ENCODE measurements around the gene GPR35.
"Not testable (repeated sequence)": the region's sequence is repeated elsewhere in the genome, so short reads cannot be mapped to it uniquely, and the experiment has no call there.

Gene GPR35

DNA sequence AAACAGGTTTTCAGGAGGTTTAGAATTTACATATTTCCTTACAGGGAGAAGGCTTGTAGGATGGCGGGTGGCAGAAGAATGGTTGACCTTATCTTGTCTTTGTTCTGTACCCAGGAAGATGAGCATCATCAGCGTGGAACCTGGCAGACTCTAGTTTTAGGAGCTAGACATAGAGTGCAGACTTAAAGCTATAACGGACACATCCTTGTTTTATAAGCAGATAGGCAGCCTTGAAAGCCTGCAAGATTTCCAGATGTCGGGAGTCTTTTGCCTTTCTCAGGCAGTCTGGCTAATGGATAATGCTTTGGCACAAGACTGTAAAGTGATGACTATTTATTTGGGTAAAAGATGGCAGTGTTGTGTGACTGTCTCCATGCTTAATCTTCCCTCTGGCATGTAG, 45.7 kb downstream of the GPR35 start:
- no peak for DNase-seq

DNA sequence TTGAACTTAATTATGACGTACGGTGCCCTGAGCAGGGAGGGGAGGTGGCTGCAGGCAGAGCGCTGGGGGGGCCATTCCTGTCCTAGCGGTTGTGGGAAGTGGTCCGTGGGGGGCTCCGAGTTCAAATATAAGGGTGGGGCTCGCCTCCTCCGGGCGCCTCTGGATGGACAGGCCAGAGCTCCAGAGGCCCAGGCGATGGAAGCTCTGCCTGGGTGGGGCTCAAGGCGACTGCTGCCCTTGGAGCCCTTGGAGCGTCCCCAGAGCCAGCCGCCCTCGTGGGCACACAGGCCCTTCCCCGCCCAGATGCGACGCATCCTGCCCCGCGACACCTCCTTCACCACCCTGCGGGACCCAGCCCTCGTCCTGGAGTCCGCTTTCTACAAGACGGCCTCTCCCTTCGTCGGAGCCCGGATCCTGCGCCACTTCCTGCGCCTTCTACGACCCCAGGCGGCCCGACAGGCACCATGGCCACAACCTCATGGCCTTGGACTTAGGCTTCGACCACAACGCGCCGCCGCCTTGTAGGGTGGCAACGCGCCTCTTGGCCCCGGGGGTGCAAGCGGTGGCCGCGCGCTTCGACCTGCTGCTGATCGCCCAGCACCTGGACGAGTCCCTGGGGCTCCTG, 46.9 kb downstream of the GPR35 start:
- no peak for DNase-seq

DNA sequence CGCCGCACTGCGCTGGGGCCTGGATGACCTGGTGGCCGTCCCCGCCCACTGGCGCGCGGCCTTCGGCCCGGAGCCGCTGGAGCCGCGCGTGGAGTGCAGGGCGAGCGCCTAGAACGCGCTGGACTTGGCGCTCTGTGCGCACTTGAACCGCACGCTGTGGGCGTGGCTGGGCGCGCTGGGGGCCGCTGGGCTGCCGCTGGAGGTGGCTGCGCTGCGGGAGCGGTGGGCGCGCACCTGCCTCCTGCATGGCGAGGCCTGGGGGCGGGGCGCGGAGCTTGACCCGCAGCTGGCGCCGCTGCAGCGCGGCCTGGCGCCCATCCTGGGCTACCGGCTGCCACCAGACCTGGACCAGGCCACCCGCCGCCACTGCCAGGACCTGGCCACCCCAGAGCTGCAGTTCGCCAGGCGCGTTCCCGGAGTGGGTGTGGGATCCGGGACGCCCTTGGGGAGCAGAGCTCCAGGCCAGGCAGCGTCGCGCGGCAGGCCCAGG, 47.5 kb downstream of the GPR35 start:
- DNase-seq, result no peak

DNA sequence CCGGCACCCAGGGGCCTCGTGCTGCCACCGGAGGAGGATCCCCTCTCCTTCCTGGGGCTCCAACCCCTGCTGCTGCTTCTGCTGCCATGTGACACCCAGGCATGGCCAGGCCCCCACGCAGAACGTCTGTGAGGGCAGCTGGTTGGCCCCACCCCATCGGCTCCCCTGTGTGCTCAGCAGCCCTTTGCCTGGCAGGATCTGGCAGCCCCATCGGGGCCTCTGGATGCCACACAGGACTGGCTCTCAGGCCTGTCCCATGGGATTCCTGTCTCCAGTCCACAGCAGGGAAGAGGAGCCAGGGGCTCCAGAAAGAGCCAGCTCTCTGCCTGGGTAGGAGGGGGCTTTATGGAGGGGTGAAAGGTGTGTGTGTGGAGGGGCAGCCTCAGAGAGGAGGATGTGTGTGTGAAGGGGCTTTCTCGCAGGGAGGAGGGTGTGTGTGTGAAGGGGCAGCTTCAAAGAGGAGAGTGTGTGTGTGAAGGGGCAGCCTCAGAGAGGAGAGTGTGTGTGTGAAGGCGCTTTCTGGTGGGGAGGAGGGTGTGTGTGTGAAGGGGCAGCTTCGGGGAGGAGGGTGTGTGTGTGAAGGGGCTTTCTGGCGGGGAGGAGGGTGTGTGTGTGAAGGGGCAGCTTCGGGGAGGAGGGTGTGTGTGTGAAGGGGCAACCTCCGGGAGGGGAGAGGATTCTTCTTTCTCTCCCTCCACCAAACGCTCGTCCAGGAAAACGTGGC, 49.3 kb downstream of the GPR35 start:
- peak; percentile 7 for DNase-seq

DNA sequence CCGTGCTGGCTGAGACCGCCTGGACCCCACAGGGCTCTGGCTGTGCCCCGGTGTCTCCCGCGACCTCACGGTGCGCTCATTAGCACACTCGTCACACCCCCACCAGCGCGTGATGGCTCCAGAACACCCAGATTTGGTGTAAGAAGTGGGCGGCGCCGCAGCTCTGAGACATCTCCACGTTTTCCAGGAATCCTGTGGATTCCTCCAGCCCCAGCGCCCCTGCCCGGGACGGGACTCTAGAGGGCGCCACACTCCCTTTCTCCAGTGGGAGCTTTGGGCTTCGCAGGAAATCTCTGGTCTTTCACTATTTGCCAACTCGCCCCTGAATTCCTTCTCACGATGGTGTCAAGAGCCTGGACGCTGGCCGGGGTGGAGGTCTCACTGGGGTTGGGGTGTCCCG, 50.1 kb downstream of the GPR35 start:
- not testable (repeated sequence) for DNase-seq

DNA sequence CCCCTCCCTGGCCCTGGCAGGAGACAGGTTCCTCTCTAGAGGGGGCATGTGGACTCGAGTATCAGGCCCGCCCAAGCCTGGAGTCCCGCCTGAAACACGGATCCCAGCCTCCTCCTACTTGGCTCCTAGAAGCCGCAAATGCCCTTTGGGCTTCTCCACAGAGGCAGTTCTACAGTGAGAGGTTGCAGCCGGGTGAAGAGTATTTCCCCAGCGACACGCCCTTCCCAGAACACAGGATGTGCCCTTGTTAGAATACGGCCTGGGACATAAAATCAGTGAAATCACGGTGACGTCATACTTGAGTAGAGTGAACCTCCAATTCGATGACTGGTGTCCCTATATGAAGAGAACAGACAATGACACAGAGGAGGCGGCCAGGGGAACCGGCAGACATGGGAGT, 52.8 kb downstream of the GPR35 start:
- not testable (repeated sequence) for DNase-seq

DNA sequence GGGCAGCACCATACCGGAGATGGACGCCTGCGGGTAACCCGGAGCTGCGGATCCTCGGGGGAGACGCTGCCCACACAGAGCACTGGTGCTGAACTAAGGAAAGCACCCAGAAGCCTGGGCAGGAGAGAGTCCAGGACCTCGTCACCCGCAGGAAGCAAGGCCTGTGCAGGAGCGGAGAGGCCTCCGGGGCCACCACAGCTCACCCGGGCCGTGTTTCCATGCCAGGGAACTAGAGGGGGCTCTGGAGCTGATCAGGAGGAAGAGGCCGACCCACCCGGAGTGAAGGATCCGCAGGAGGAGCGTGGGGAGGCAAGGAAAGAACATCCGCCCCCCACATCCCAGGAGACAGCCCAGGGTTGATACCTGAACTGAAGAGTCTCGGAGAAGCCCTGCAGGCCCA, 53.6 kb downstream of the GPR35 start:
- not testable (repeated sequence) for DNase-seq

DNA sequence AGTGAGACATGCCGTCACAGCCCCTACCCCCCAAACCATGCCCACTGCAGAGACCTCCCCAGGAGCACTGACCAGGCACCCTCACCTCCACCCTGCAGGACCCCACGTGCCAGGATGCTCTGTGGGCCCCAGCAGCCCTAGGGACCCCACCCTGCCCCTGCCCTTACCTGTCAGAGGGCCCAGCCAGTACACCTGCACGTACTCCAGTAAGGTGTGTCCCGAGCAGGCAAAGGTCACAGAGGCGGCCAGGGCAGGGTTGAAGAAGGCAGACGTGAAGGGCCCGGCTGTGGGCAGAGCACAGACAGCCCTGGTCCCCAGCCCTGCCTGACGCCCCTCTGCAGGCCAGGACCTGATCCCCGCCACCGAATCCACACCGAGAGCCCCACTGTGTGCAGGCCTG, 54.9 kb downstream of the GPR35 start:
- DNase-seq, result not testable (repeated sequence)

All from NCI-H1694 treated with DMSO at 0.1 percent for 48 hours (cell line).